Measurements from ENCODE around the gene ABCA1. TPM values are rescaled to one million over a fixed set of nuclear protein-coding genes. Genes with fewer than 3 reads are reported as not detected.

Gene ABCA1
- total and polyA plus RNA-seq, 2 of the 4 experiments (the other 2 are of a cell fraction), result 5.8 to 52.2 TPM

DNA sequence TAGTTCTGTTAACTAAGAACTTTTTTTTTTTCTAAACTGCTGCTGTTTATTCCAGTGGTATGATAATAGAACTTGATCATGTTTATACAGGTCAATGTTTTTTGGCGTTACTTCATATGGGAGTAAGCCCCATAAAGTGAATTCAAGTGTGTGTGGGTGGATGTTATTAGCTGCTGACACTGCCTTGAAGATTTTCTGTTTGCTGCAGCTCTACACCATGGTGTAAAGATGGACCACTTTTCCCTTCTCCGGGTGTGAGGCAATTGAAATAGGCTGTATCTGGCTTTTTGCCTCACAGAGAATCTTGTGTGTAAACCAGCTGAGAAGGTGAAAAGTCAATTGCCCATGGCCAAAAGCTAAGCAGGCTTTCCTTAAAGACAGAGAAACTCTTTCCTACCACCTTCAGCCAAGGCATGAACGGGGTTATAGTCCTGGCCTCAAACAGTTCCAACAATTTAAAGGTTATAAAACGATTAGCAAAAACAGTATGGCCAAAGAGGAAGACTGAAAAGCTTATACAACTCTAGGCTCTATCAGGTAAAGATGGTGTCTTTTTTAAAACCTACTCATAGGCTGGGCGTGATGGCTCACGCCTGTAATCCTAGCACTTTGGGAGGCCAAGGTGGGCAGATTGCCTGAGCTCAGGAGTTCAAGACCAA is 33.9 kb upstream of the ABCA1 start:
- Histone ChIP-seq H2BK5ac (ENCODE audit: low read depth, low read length, poor library complexity, severe bottlenecking) (no peak overlapping the region), H3K4me2 (ENCODE audit: low read depth, low read length) (no peak overlapping the region), H3K18ac (ENCODE audit: low read depth, low read length) (peak overlapping the region; percentile 17; the same call in 1 of the 2 replicates), H3K4me1 (ENCODE audit: control insufficient read depth, insufficient read depth, low read length) (peaks cover 7% of the 10 kb centered on the region), H4K5ac (ENCODE audit: low read depth, low read length) (no peak overlapping the region), H3K23ac (ENCODE audit: low read depth, low read length) (no peak overlapping the region), H2BK20ac (ENCODE audit: low read depth, low read length) (peak overlapping the region; percentile 15; the same call in 1 of the 2 replicates), H2BK120ac (ENCODE audit: low read depth, low read length) (peak overlapping the region; percentile 4; the same call in 1 of the 2 replicates), H3K9ac (ENCODE audit: low read depth, low read length) (no peak overlapping the region), H3K36me3 (ENCODE audit: control insufficient read depth, insufficient read depth, low read length) (no peaks in the 10 kb centered on the region), H3K4me3 (ENCODE audit: insufficient read depth, low read depth, low read length) (no peak overlapping the region), H2AFZ (replicated peaks; ENCODE audit: low read length, poor library complexity) (peak overlapping the region; percentile 9), H2AK5ac (ENCODE audit: low read depth, low read length) (no peak overlapping the region), H3K4ac (ENCODE audit: low read depth, low read length) (peak overlapping the region; percentile 36; the same call in 1 of the 2 replicates), H2AK9ac (replicated peaks; ENCODE audit: low read depth, low read length, poor library complexity) (no peak overlapping the region), H2BK15ac (ENCODE audit: low read depth, low read length) (no peak overlapping the region), H3K56ac (ENCODE audit: extremely low read depth, insufficient read depth, low read length) (no peak overlapping the region), H3K9me3 (ENCODE audit: control insufficient read depth, insufficient read depth, low read length) (no peaks in the 10 kb centered on the region), H3K9me1 (ENCODE audit: insufficient read depth, low read length) (peaks cover 7% of the 10 kb centered on the region), H4K20me1 (ENCODE audit: insufficient read depth, low read length) (no peaks in the 10 kb centered on the region), H3K14ac (replicated peaks; ENCODE audit: low read depth, low read length) (no peak overlapping the region), H4K8ac (ENCODE audit: low read depth in 2 of 2, low read length in 2 of 2) (no peak overlapping the region), H3K79me1 (ENCODE audit: low read depth in 1 of 2, low read length in 2 of 2) (no peaks in the 10 kb centered on the region), H3K27me3 (ENCODE audit: control insufficient read depth, insufficient read depth, low read length) (no peaks in the 10 kb centered on the region), H3K27ac (ENCODE audit: insufficient read depth, low read length) (no peak overlapping the region), H4K91ac (ENCODE audit: insufficient read depth, low read depth, low read length) (no peak overlapping the region)
- in situ Hi-C loops (cut with MboI; ENCODE audit: low sequenced_read_pairs), result no loop called here
- TF ChIP-seq, protein P1, sequence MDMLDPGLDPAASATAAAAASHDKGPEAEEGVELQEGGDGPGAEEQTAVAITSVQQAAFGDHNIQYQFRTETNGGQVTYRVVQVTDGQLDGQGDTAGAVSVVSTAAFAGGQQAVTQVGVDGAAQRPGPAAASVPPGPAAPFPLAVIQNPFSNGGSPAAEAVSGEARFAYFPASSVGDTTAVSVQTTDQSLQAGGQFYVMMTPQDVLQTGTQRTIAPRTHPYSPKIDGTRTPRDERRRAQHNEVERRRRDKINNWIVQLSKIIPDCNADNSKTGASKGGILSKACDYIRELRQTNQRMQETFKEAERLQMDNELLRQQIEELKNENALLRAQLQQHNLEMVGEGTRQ (IDR thresholded peaks at IDR 0.05; ENCODE audit: low read depth, low read length), result no peak
- TF ChIP-seq FOS (IDR thresholded peaks at IDR 0.05; ENCODE audit: low read depth, low read length) (no peak), CHD1 (IDR thresholded peaks at IDR 0.05; ENCODE audit: low read depth, low read length) (no peak), MXI1 (IDR thresholded peaks at IDR 0.05; ENCODE audit: borderline replicate concordance, low read depth, low read length) (no peak), SMC3 (IDR thresholded peaks at IDR 0.05; ENCODE audit: low read depth, low read length) (no peak), CEBPB (IDR thresholded peaks at IDR 0.05; ENCODE audit: low read depth, low read length) (no peak), RAD21 (IDR thresholded peaks at IDR 0.05; ENCODE audit: low read length) (no peak), RFX5 (IDR thresholded peaks at IDR 0.05; ENCODE audit: low read depth, low read length) (no peak), MAFK (IDR thresholded peaks at IDR 0.05; ENCODE audit: low read depth, low read length) (no peak), NFE2L2 (IDR thresholded peaks at IDR 0.05; ENCODE audit: low read depth, low read length) (no peak)
- TF ChIP-seq, protein P2, sequence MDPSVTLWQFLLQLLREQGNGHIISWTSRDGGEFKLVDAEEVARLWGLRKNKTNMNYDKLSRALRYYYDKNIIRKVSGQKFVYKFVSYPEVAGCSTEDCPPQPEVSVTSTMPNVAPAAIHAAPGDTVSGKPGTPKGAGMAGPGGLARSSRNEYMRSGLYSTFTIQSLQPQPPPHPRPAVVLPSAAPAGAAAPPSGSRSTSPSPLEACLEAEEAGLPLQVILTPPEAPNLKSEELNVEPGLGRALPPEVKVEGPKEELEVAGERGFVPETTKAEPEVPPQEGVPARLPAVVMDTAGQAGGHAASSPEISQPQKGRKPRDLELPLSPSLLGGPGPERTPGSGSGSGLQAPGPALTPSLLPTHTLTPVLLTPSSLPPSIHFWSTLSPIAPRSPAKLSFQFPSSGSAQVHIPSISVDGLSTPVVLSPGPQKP (IDR thresholded peaks at IDR 0.05; ENCODE audit: borderline replicate concordance, low read depth, low read length), result no peak
- ATAC-seq (ENCODE audit: low read depth), result peak; percentile 57
- intact Hi-C loops (cut with micrococcal nuclease), result no loop called here
- ChIA-PET CTCF (no interaction called here), POLR2A (ENCODE audit: unreplicated experiment) (no interaction called here)
- dilution Hi-C loops (cut with HindIII; ENCODE audit: low sequenced_read_pairs, unreplicated experiment), result no loop called here
- DNase-seq, result peak; percentile 34
- BruUV-seq (replicated peaks), result no TSS peak
- 67% methylated on average over 3 of the region's 6 CpGs; no CpG with 5 or more reads in 1 of the 2 experiments for WGBS, 2 experiments (ENCODE audit: extremely low coverage in 2 of 2, insufficient read length in 1 of 2)
